Measurements from ENCODE around the gene CHPT1. TPM values are rescaled to one million over a fixed set of nuclear protein-coding genes. Genes with fewer than 3 reads are reported as not detected.

CHPT1 gene
- total and polyA plus RNA-seq, 2 donors (not counting 3 experiments of a cell fraction or from before 2014, with no cell fraction given) = 12.1 to 19.3 TPM

- no peak for FAIRE-seq
- no peak overlapping the region for H3K9ac ChIP-seq (replicated peaks; ENCODE audit: extremely low read depth, insufficient read depth, low read length)
- no peaks in the 10 kb centered on the region for H3K9me1 ChIP-seq (replicated peaks; ENCODE audit: control insufficient read depth, extremely low read depth, insufficient read depth, low read length)
- no peaks in the 10 kb centered on the region for H3K9me3 ChIP-seq (replicated peaks; ENCODE audit: control insufficient read depth, insufficient read depth, low read length)
- dilution Hi-C loops (cut with MboI; ENCODE audit: extremely low pct_ligation_motif_present, low sequenced_read_pairs) (no loop called here), intact Hi-C loops (cut with micrococcal nuclease) (no loop called here)
- TF ChIP-seq JUN (IDR thresholded peaks at IDR 0.05; ENCODE audit: borderline replicate concordance, insufficient read depth, insufficient read length, low read depth) (no peak), GATA2 (IDR thresholded peaks at IDR 0.05; ENCODE audit: insufficient read depth, insufficient read length, low read depth, low read length) (no peak), POLR2AphosphoS5 (IDR thresholded peaks at IDR 0.05; ENCODE audit: insufficient read depth, low read depth, low read length) (no peak), POLR2A (IDR thresholded peaks at IDR 0.05; ENCODE audit: low read depth, low read length) (no peak), FOS (IDR thresholded peaks at IDR 0.05; ENCODE audit: borderline replicate concordance, insufficient read depth, low read length) (no peak), MYC (IDR thresholded peaks at IDR 0.05; ENCODE audit: low read depth, low read length) (no peak), CTCF (IDR thresholded peaks at IDR 0.05; ENCODE audit: extremely low read depth in 1 of 2, insufficient read depth in 1 of 2, low read depth in 1 of 2, low read length in 2 of 2) (no peak), EZH2 (IDR thresholded peaks at IDR 0.05; ENCODE audit: borderline replicate concordance, low read depth, low read length, severe bottlenecking) (no peak)
- no peak overlapping the region for H3K4me3 ChIP-seq (replicated peaks in 1 of 3; ENCODE audit: insufficient read depth in 1 of 3, low read depth in 1 of 3, low read length in 3 of 3)
- no peaks in the 10 kb centered on the region for H3K79me2 ChIP-seq (ENCODE audit: control insufficient read depth, insufficient read depth, low read length)
- no peaks in the 10 kb centered on the region for H3K27me3 ChIP-seq (ENCODE audit: control insufficient read depth in 2 of 2, insufficient read depth in 2 of 2, low read length in 2 of 2)
- DNase-seq (ENCODE audit: low read depth, low spot score) = no peak
- H4K20me1 ChIP-seq (replicated peaks; ENCODE audit: control insufficient read depth, extremely low read depth, insufficient read depth, low read length) = no peaks in the 10 kb centered on the region
- BruUV-seq (replicated peaks) = no TSS peak
- ChIA-PET POLR2A (no interaction called here), CTCF (interaction anchor here (0.9 to 1.3 kb wide), 3 partner anchors 10 to 349 kb away, joined by 3 to 5 read pairs (median 4); partner anchors contain the start of gene GNPTAB)
- no peak overlapping the region for H3K4me2 ChIP-seq (ENCODE audit: insufficient read depth, low read length)
- H3K4me1 ChIP-seq (ENCODE audit: control insufficient read depth, extremely low read depth, insufficient read depth, low read length) = no peaks in the 10 kb centered on the region
- no peak overlapping the region for H3K27ac ChIP-seq (ENCODE audit: insufficient read depth, low read depth, low read length)
- no peak overlapping the region for H2AFZ ChIP-seq (ENCODE audit: low read depth, low read length)
- peaks cover 0 to 1% of the 10 kb centered on the region in 2 experiments for H3K36me3 ChIP-seq (ENCODE audit: control insufficient read depth in 2 of 2, extremely low read depth in 1 of 2, insufficient read depth in 2 of 2, low read length in 2 of 2)
These were observed 65.9 kb downstream of the CHPT1 start for GRCh38 chr12:101763246-101763931.

Data from endothelial cell of umbilical vein (primary cell).